GM10266 (cell line): ENCODE results near the gene DDX54.

Experiments used
- DNase-seq: peaks from one replicate; pipeline ENCODE4 v3.0.0; 2012; ENCODE audit errors: extremely low spot score
- CTCF ChIP-seq: IDR thresholded peaks from 2 replicates; pipeline ENCODE4 v1.5.1; 2012; ENCODE audit warnings: mild to moderate bottlenecking, low read depth; ENCODE audit not compliant: control insufficient read depth, insufficient read depth; ENCODE audit errors: missing control alignments

The DDX54 gene

GRCh38 chr12:113137861-113138783 lies 47.2 kb downstream of the DDX54 start:
- TF ChIP-seq CTCF = no peak
- DNase-seq = no peak

DNA sequence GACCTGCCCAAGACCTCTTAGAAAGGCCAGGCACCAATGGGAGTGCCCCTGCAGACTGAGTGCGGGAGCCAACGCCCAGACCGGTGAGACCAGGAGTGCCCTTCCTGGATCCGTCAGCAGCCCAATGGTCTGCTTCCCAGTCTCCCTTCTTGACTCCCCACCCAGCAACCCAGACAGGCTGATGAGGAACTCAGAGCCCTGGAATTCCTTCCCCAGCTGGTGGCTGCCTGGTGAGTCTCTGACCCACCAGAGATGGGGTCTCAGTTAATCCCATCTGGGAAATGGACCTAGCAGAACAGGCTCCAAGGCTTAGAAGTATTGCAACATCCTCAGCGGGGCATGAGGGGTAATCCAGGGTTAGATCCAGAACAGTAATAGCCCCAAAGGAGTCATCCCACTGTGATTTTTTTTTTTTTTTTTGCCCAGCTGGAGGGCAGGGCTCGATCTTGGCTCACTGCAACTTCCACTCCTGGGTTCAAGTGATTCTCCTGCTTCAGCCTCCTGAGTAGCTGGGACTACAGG lies 48.2 kb downstream of the DDX54 start:
- no peak for TF ChIP-seq CTCF
- no peak for DNase-seq

- DNase-seq = no peak
- TF ChIP-seq CTCF = no peak
These were observed 48.9 kb downstream of the DDX54 start for GRCh38 chr12:113136128-113136989.

DNA sequence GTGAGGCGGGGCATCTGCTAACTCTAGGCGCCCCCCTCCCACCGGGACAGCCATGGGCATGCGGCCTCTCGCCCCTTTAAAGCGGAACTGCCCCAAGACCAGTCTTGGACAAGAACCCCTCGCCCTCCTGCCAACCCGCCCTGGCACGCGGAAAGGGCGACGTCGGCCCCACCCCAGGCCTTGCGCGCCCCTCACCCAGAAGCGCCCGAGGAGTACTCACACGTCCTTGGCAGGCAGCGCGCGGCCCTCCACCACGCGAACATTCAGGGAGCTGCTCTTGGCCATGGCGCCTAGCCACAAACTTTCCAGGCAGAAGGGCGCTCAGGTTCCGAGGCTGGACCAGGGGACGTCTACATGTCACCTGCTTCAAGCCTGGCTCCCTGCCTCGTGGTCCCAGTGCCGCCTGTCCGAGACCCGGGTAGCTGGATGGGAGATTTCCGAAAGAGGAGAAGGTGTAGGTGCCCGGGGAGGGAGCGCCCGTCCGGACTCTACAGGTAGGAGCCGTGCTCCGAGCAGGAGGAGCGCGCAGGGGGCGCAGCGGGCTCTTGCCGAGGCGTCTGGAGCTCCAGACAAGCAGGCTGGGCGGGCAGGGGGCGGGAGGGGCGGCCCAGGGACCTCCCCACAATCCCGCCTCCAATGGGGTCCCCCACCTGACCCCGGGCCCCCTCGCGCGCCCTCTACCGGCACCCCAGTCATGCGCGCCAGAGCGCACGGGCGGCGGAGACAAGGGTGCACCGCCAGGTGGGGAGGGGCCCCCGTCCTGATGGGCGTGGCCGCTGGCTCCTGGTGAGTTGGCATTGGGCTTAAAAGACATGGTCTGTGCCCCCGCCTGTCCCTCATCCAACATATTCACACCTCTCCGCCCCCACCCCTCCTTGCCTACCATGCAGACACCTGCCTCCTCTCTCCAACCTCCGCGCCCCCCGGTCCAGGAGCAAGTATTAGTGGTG lies 49.8 kb downstream of the DDX54 start, which contains the start of gene RASAL1:
Gene RASAL1 (minus strand): TSS at position 584 of the 950 bp plus-strand sequence. CDS start 299 bp downstream, at position 285.
- peak; percentile 68 for TF ChIP-seq CTCF
- DNase-seq = peak; percentile 83

DNA sequence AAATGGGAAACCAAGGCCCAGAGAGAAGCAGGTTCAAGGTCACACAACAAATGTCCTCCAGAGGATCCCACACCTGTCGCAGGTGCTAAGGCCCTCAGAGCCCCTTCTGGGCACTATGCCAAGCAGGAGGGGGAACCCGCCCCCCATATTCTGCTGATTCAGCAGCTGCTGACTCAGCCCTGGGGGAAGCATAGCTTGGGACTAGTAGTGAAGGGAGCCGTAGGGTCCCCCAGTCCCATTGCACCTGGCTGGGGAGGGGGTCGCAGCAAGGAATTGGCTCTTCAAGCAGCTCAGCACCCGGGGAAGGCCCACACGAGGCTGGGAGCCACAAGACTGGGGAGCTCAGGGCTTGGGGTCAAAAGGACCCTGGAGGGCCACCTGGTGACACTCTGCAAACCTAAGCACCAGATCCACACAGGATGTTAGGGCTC lies 50.7 kb downstream of the DDX54 start:
- no peak for TF ChIP-seq CTCF
- no peak for DNase-seq

DNA sequence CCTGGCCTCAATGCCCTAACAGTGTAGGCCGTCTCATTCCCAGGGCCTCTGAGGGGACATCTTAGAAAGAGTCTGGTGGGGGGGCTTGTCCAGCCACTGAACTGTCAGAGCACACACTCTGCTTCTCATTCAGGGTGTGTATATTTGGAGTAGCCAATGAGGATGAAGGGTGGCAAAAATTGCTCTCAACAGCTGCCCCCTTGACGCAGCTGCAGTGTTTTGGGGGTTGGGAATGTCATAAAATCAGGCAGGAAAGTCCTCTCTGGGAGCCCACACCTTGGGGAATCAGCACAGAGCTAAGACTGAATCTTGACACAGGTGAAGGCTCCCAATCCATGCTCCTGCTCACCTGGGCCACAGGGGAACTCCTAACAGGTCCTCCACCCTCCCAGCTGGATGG lies 51.2 kb downstream of the DDX54 start:
- no peak for TF ChIP-seq CTCF
- no peak for DNase-seq
